ENCODE measurements around the gene DR1. TPM values are rescaled to one million over a fixed set of nuclear protein-coding genes. Genes with fewer than 3 reads are reported as not detected.
A peak's percentile ranks its signal among the peaks of the same experiment; 100 is the strongest.
"Not testable (repeated sequence)": the region's sequence is repeated elsewhere in the genome, so short reads cannot be mapped to it uniquely, and the experiment has no call there.

Gene DR1
- total RNA-seq, 1 donor: 60.6 TPM

DNA sequence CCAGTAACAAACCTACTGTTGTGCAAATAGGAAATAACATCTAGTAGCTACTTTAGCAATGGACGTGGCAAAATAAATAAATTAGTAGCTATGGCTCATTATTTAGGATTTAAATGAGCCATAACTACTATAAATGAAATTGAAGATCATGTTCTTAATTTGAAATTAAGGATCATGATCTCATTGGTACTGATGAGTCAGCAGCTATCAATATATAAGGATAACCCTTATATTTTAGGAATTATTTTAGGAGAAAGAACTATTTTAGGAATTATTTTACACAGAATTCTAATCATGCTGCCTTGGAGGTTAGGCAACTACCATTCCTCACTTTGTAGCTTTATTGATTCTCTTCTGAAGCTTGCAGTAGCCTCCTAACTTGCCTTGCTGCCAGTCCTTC, 24.0 kb downstream of the DR1 start:
- no peak for DNase-seq (ENCODE audit: low read depth)
- no peak overlapping the region for H3K4me3 ChIP-seq (ENCODE audit: low read depth, low read length)
- TF ChIP-seq, protein P1, sequence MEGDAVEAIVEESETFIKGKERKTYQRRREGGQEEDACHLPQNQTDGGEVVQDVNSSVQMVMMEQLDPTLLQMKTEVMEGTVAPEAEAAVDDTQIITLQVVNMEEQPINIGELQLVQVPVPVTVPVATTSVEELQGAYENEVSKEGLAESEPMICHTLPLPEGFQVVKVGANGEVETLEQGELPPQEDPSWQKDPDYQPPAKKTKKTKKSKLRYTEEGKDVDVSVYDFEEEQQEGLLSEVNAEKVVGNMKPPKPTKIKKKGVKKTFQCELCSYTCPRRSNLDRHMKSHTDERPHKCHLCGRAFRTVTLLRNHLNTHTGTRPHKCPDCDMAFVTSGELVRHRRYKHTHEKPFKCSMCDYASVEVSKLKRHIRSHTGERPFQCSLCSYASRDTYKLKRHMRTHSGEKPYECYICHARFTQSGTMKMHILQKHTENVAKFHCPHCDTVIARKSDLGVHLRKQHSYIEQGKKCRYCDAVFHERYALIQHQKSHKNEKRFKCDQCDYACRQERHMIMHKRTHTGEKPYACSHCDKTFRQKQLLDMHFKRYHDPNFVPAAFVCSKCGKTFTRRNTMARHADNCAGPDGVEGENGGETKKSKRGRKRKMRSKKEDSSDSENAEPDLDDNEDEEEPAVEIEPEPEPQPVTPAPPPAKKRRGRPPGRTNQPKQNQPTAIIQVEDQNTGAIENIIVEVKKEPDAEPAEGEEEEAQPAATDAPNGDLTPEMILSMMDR (IDR thresholded peaks at IDR 0.05; ENCODE audit: insufficient read depth, low read length): no peak

DNA sequence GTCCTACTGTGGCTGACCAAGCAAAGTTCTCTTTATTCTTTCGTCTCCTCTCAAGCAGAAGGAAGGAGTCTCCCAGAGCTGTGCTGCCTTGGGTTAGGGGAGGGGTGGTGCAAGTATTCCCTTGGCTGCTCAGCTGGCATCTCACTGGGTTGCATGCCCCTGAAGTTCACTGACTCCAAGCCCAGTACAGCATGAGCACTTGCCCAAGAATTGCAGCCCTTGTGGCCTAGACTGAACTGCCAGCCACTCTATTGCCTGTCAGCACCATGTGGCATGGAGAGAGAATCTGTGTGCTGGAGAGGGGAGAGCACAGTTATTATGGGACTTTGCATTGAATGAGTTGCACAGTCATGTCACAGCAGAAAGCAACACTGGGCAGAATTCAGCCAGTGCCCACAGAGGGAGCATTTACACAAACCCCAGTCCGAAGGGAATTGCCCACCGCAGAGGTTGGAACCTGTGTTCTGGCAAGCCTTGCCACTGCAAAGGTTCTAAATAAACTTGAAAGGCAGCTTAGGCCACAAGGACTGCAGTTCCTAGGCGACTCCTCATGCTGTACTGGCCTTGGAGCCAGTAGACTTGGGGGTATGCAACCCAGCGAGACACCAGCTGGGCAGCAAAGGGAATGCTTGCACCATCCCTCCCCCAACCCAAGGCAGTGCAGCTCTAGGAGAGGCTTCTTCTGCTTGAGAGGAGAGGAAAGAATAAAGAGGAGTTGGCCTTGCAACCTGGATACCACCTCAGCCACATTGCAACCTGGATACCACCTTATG, 28.8 kb downstream of the DR1 start:
- TF ChIP-seq, protein P1 (IDR thresholded peaks at IDR 0.05; ENCODE audit: insufficient read depth, low read length): no peak
- DNase-seq (ENCODE audit: low read depth): no peak
- no peak overlapping the region for H3K4me3 ChIP-seq (ENCODE audit: low read depth, low read length)

DNA sequence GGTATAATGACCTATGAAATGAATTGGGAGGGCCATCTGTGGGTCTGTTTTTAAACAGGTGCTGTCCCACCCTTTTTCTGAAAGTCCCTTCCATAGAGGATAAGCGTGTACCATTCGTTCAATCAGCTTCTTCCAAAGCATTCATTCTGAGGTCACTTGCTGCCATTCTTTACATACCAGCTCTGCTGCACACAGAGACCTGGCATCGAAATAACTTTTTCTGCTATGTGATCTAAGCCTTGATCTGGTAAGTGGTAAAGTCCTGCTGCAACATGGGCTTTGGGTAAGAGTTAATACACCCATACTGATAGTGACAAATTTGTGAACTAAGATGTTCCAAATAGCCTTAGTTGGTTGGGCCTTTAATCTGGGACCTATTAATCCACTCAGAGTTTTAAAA, 38.9 kb downstream of the DR1 start:
- no peak overlapping the region for H3K4me3 ChIP-seq (ENCODE audit: low read depth, low read length)
- no peak for DNase-seq (ENCODE audit: low read depth)
- TF ChIP-seq, protein P1 (IDR thresholded peaks at IDR 0.05; ENCODE audit: insufficient read depth, low read length): no peak

DNA sequence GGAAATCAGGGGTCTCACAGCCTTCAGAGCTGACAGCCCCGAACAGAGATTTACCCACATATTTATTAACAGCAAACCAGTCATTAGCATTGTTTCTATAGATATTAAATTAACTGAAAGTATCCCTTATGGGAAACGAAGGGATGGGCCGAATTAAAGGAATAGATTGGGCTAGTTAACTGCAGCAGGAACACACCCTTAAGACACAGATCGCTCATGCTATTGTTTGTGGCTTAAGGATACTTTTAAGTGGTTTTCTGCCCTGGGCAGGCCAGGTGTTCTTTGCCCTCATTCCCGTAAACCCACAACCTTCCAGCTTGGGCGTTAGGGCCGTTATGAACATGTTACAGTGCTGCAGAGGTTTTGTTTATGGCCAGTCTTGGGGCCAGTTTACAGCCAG, 40.6 kb downstream of the DR1 start:
- DNase-seq (ENCODE audit: low read depth); H3K4me3 ChIP-seq (ENCODE audit: low read depth, low read length): not testable (repeated sequence)

DNA sequence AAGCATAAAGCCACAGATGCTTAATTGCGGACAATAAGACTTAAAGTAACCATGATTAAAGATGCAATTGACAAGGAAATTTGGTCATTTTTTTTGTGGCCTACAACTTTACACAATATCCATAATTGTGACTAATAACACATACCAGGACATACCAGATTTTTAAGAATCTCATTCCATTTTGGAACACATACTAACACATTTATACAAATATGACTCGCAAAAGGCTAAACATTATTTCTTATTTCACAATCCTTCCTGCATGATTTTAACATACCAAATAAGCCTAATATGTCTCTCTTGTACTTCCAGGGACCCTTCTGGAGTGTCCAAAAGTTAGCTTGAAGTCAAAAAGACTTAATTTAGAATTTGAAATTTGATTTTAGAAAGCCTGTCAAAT, 48.8 kb downstream of the DR1 start:
- H3K4me3 ChIP-seq (ENCODE audit: low read depth, low read length): no peak overlapping the region
- TF ChIP-seq, protein P1 (IDR thresholded peaks at IDR 0.05; ENCODE audit: insufficient read depth, low read length): no peak
- peak; percentile 4 for DNase-seq (ENCODE audit: low read depth)

DNA sequence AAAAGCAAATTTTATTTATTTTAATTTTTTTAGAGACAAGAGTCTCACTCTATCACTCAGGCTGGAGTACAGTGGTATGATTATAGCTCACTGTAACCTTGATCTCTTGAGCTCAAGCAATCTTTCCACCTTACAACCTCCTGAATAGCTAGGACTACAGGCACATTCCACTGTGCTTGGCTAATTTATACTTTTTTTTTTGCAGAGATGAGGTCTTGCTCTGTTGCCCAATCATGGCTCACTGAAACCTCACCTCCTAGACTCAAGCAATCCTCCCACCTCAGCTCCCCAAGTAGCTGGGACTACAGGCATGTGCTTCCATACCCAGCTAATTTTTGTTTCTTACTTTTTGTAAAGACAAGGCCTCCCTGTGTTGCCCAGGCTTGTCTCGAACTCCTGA, 49.5 kb downstream of the DR1 start:
- H3K4me3 ChIP-seq (ENCODE audit: low read depth, low read length): no peak overlapping the region
- TF ChIP-seq, protein P1 (IDR thresholded peaks at IDR 0.05; ENCODE audit: insufficient read depth, low read length): no peak
- no peak for DNase-seq (ENCODE audit: low read depth)

DNA sequence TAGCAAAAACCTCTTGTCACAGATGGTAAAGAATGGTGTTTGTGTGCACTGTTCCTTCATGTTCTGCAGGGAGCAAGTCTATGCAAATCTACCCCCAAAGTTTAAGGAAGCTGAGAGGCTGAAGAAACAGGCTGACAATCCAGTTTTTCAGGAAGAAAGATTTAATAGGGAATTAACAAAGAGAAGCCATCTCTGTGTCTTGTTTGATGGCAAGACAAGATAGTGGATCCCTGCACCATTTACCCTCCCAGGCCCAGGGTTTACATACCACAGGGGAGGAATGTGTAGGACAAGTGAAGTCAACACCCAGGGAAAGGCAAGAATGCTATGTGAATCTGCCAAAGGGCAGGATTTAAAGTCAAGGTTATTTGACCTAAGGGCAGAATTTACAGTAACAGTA, 54.1 kb downstream of the DR1 start:
- TF ChIP-seq, protein P1 (IDR thresholded peaks at IDR 0.05; ENCODE audit: insufficient read depth, low read length): no peak
- DNase-seq (ENCODE audit: low read depth): no peak

More for the DNA sequence above, 54.1 kb downstream of the DR1 start:
- H3K4me3 ChIP-seq (ENCODE audit: low read depth, low read length): no peak overlapping the region
